ENCODE results near the gene TRPC6. TPM values are rescaled to one million over a fixed set of nuclear protein-coding genes. Genes with fewer than 3 reads are reported as not detected.

The TRPC6 gene
- total RNA-seq, 5 donors from 2014 or later (not counting 1 experiment from before 2014, with no cell fraction given): not detected

DNA sequence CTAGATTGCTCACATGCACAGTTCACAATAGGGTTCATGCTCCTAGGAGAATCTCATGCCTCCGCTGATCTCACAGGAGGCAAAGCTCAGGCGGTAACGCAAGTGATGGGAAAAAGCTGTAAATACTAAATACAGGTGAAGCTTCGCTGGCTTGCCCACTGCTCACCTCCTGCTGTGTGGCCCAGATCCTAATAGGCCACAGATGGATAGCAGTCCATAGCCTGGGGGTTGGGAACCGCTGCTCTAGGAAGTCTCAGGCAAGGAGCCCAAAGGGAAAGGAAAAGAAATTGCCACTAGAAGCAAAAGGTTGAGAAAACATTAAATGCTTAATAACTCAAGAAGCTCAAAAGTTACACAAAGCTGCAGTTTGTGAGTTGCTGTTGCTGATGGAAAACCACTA, 3.2 kb upstream of the TRPC6 start:
- no peaks in the 10 kb centered on the region for H3K4me1 ChIP-seq (ENCODE audit: control insufficient read depth in 1 of 2, extremely low read depth in 1 of 2, insufficient read depth in 2 of 2, low read length in 2 of 2)
- Mint-ChIP-seq H3K27ac (no peak overlapping the region), H3K4me1 (no peaks in the 10 kb centered on the region), H3K27me3 (peaks cover 16 to 18% of the 10 kb centered on the region in 2 donors), H3K36me3 (no peaks in the 10 kb centered on the region), H3K4me3 (no peak overlapping the region), H3K9me3 (peaks cover 0 to 8% (median 6%) of the 10 kb centered on the region in 3 donors)
- H3K27me3 ChIP-seq (replicated peaks in 1 of 2; ENCODE audit: control insufficient read depth in 2 of 2, extremely low read depth in 1 of 2, insufficient read depth in 2 of 2, low read length in 1 of 2): peaks cover 12 to 16% of the 10 kb centered on the region in 2 experiments
- no peak overlapping the region for H3K4me3 ChIP-seq (ENCODE audit: control insufficient read depth in 1 of 2, extremely low read depth in 1 of 2, low read length in 1 of 2)
- ATAC-seq (replicated peaks in 1 of 4): no peak
- WGBS (ENCODE audit: insufficient coverage): 44% methylated on average over 2 of the region's 5 CpGs
- ChIA-PET CTCF (interaction anchor here in 1 of 2 donors (0.8 kb wide), 1 partner anchor 41 kb away, joined by 3 read pairs; no protein-coding TSS in a partner anchor), POLR2A (no interaction called here)
- no peak for DNase-seq
- H3K27ac ChIP-seq (ENCODE audit: low read length): no peak overlapping the region
- no peaks in the 10 kb centered on the region for H3K9me3 ChIP-seq
- no peaks in the 10 kb centered on the region for H3K36me3 ChIP-seq (ENCODE audit: control insufficient read depth in 2 of 2, extremely low read depth in 1 of 2, insufficient read depth in 1 of 2, low read length in 1 of 2)

- no peak overlapping the region for H3K27ac Mint-ChIP-seq
- CTCF ChIA-PET: no interaction called here
- peaks cover 2 to 8% (median 5%) of the 10 kb centered on the region in 3 donors for H3K9me3 Mint-ChIP-seq
- H3K4me1 Mint-ChIP-seq: no peaks in the 10 kb centered on the region
- no peak overlapping the region for H3K4me3 Mint-ChIP-seq
- no peak overlapping the region for H3K4me3 ChIP-seq (ENCODE audit: control insufficient read depth in 1 of 2, extremely low read depth in 1 of 2, low read length in 1 of 2)
- no peak for ATAC-seq (replicated peaks in 1 of 4)
- no peaks in the 10 kb centered on the region for H3K9me3 ChIP-seq
- H3K4me1 ChIP-seq (ENCODE audit: control insufficient read depth in 1 of 2, extremely low read depth in 1 of 2, insufficient read depth in 2 of 2, low read length in 2 of 2): no peaks in the 10 kb centered on the region
- no peaks in the 10 kb centered on the region for H3K36me3 Mint-ChIP-seq
- POLR2A ChIA-PET: no interaction called here
- H3K27me3 Mint-ChIP-seq: peaks cover 20 to 23% of the 10 kb centered on the region in 2 donors
- H3K36me3 ChIP-seq (ENCODE audit: control insufficient read depth in 2 of 2, extremely low read depth in 1 of 2, insufficient read depth in 1 of 2, low read length in 1 of 2): no peaks in the 10 kb centered on the region
- no peak for DNase-seq
- peaks cover 12 to 17% of the 10 kb centered on the region in 2 experiments for H3K27me3 ChIP-seq (replicated peaks in 1 of 2; ENCODE audit: control insufficient read depth in 2 of 2, extremely low read depth in 1 of 2, insufficient read depth in 2 of 2, low read length in 1 of 2)
- no peak overlapping the region for H3K27ac ChIP-seq (ENCODE audit: low read length)
- WGBS (ENCODE audit: insufficient coverage): 50% methylated on average over 1 of the region's 2 CpGs
These were observed 848 bp upstream of the TRPC6 start for GRCh38 chr11:101584655-101585054.

DNA sequence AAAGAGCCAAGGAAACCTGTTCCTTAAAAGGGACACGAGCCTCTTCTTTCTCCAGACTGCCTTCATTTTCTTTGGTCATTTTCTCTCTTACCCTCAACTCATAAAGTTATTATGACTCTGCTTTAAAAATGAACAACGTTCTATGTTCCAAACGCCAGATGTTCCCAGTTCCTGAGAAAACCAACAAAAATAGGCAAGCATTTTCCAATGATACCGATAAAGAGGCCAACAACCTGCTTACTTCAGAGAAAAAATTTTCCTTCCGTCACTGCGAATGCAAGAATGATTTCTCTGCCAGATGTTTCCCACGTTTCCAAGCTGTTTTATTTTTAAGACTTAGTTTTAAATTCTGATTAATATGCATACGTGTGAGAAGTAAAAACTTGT, 315 bp upstream of the TRPC6 start:
- Histone ChIP-seq H3K4me3 (ENCODE audit: control insufficient read depth in 1 of 2, extremely low read depth in 1 of 2, low read length in 1 of 2) (no peak overlapping the region), H3K27ac (ENCODE audit: low read length) (no peak overlapping the region), H3K9me3 (no peaks in the 10 kb centered on the region), H3K27me3 (replicated peaks in 1 of 2; ENCODE audit: control insufficient read depth in 2 of 2, extremely low read depth in 1 of 2, insufficient read depth in 2 of 2, low read length in 1 of 2) (peaks cover 12 to 17% of the 10 kb centered on the region in 2 experiments), H3K36me3 (ENCODE audit: control insufficient read depth in 2 of 2, extremely low read depth in 1 of 2, insufficient read depth in 1 of 2, low read length in 1 of 2) (no peaks in the 10 kb centered on the region), H3K4me1 (ENCODE audit: control insufficient read depth in 1 of 2, extremely low read depth in 1 of 2, insufficient read depth in 2 of 2, low read length in 2 of 2) (no peaks in the 10 kb centered on the region)
- no peak for ATAC-seq (replicated peaks in 1 of 4)
- no peak for DNase-seq
- H3K36me3 Mint-ChIP-seq: no peaks in the 10 kb centered on the region
- POLR2A ChIA-PET: no interaction called here
- 47% methylated on average over 3 of the region's 8 CpGs for WGBS (ENCODE audit: insufficient coverage)
- H3K4me1 Mint-ChIP-seq: no peaks in the 10 kb centered on the region
- H3K27me3 Mint-ChIP-seq: peaks cover 20 to 23% of the 10 kb centered on the region in 2 donors
- H3K27ac Mint-ChIP-seq: no peak overlapping the region
- H3K4me3 Mint-ChIP-seq: no peak overlapping the region
- CTCF ChIA-PET: no interaction called here
- peaks cover 5 to 11% (median 7%) of the 10 kb centered on the region in 3 donors for H3K9me3 Mint-ChIP-seq

DNA sequence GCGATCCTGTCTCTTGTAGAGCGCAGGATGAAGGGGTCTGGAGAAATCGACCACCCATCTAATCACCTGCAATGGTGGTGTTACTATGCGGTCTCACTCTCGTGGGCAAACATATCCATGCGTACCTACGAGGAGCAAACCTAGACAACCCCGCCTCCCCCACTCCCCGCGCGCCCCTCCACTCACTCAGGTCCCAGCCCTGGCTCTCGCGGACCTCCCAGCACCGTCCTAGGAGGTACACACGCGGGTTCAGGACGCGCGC, 887 bp downstream of the TRPC6 start:
- no peaks in the 10 kb centered on the region for H3K36me3 Mint-ChIP-seq
- Histone ChIP-seq H3K4me3 (ENCODE audit: control insufficient read depth in 1 of 2, extremely low read depth in 1 of 2, low read length in 1 of 2) (no peak overlapping the region), H3K27me3 (replicated peaks in 1 of 2; ENCODE audit: control insufficient read depth in 2 of 2, extremely low read depth in 1 of 2, insufficient read depth in 2 of 2, low read length in 1 of 2) (peaks cover 12 to 17% of the 10 kb centered on the region in 2 experiments), H3K4me1 (ENCODE audit: control insufficient read depth in 1 of 2, extremely low read depth in 1 of 2, insufficient read depth in 2 of 2, low read length in 2 of 2) (no peaks in the 10 kb centered on the region), H3K27ac (ENCODE audit: low read length) (no peak overlapping the region), H3K9me3 (no peaks in the 10 kb centered on the region), H3K36me3 (ENCODE audit: control insufficient read depth in 2 of 2, extremely low read depth in 1 of 2, insufficient read depth in 1 of 2, low read length in 1 of 2) (no peaks in the 10 kb centered on the region)
- H3K27ac Mint-ChIP-seq: no peak overlapping the region
- peaks cover 20 to 23% of the 10 kb centered on the region in 2 donors for H3K27me3 Mint-ChIP-seq
- ChIA-PET CTCF (no interaction called here), POLR2A (no interaction called here)
- peaks cover 5 to 11% (median 10%) of the 10 kb centered on the region in 3 donors for H3K9me3 Mint-ChIP-seq
- no peak overlapping the region for H3K4me3 Mint-ChIP-seq
- no peak for DNase-seq
- WGBS (ENCODE audit: insufficient coverage): 23% methylated on average over 17 of the region's 19 CpGs
- no peaks in the 10 kb centered on the region for H3K4me1 Mint-ChIP-seq
- ATAC-seq (replicated peaks in 1 of 4): no peak

- H3K27ac Mint-ChIP-seq: no peak overlapping the region
- POLR2A ChIA-PET: interaction anchor here in 1 of 2 donors (0.6 kb wide), 1 partner anchor 65 kb away, joined by 7 read pairs; no protein-coding TSS in a partner anchor
- no peaks in the 10 kb centered on the region for H3K4me1 Mint-ChIP-seq
- WGBS (ENCODE audit: insufficient coverage): 15% methylated on average over 24 of the region's 35 CpGs
- H3K4me1 ChIP-seq (ENCODE audit: control insufficient read depth in 1 of 2, extremely low read depth in 1 of 2, insufficient read depth in 2 of 2, low read length in 2 of 2): no peaks in the 10 kb centered on the region
- H3K9me3 ChIP-seq: no peaks in the 10 kb centered on the region
- H3K9me3 Mint-ChIP-seq: peaks cover 5 to 11% (median 10%) of the 10 kb centered on the region in 3 donors
- peaks cover 20 to 23% of the 10 kb centered on the region in 2 donors for H3K27me3 Mint-ChIP-seq
- no peak overlapping the region for H3K4me3 ChIP-seq (ENCODE audit: control insufficient read depth in 1 of 2, extremely low read depth in 1 of 2, low read length in 1 of 2)
- H3K4me3 Mint-ChIP-seq: no peak overlapping the region
- H3K36me3 ChIP-seq (ENCODE audit: control insufficient read depth in 2 of 2, extremely low read depth in 1 of 2, insufficient read depth in 1 of 2, low read length in 1 of 2): no peaks in the 10 kb centered on the region
- DNase-seq: no peak
- H3K27me3 ChIP-seq (replicated peaks in 1 of 2; ENCODE audit: control insufficient read depth in 2 of 2, extremely low read depth in 1 of 2, insufficient read depth in 2 of 2, low read length in 1 of 2): peaks cover 12 to 17% of the 10 kb centered on the region in 2 experiments
- CTCF ChIA-PET: no interaction called here
- no peak for ATAC-seq (replicated peaks in 1 of 4)
- H3K27ac ChIP-seq (ENCODE audit: low read length): no peak overlapping the region
- no peaks in the 10 kb centered on the region for H3K36me3 Mint-ChIP-seq
These were observed 1.4 kb downstream of the TRPC6 start for GRCh38 chr11:101582236-101582988.

GRCh38 chr11:101577461-101577860, 6.3 kb downstream of the TRPC6 start:
- no peak for ATAC-seq (replicated peaks in 1 of 4)
- Histone ChIP-seq H3K4me3 (ENCODE audit: control insufficient read depth in 1 of 2, extremely low read depth in 1 of 2, low read length in 1 of 2) (no peak overlapping the region), H3K27me3 (replicated peaks in 1 of 2; ENCODE audit: control insufficient read depth in 2 of 2, extremely low read depth in 1 of 2, insufficient read depth in 2 of 2, low read length in 1 of 2) (peaks cover 0 to 5% of the 10 kb centered on the region in 2 experiments), H3K27ac (ENCODE audit: low read length) (no peak overlapping the region), H3K4me1 (ENCODE audit: control insufficient read depth in 1 of 2, extremely low read depth in 1 of 2, insufficient read depth in 2 of 2, low read length in 2 of 2) (no peaks in the 10 kb centered on the region), H3K9me3 (no peaks in the 10 kb centered on the region), H3K36me3 (ENCODE audit: control insufficient read depth in 2 of 2, extremely low read depth in 1 of 2, insufficient read depth in 1 of 2, low read length in 1 of 2) (no peaks in the 10 kb centered on the region)
- Mint-ChIP-seq H3K36me3 (no peaks in the 10 kb centered on the region), H3K4me3 (no peak overlapping the region), H3K27me3 (peaks cover 6 to 9% of the 10 kb centered on the region in 2 donors), H3K9me3 (peaks cover 5 to 16% (median 10%) of the 10 kb centered on the region in 3 donors), H3K27ac (no peak overlapping the region), H3K4me1 (no peaks in the 10 kb centered on the region)
- CTCF ChIA-PET: no interaction called here
- no peak for DNase-seq
- POLR2A ChIA-PET: no interaction called here
- 80% methylated on average over 1 of the region's 6 CpGs for WGBS (ENCODE audit: insufficient coverage)
